SK-N-SH (cell line): ENCODE results near the gene PSMF1. TPM values are rescaled to one million over a fixed set of nuclear protein-coding genes. Genes with fewer than 3 reads are reported as not detected.
A peak's percentile ranks its signal among the peaks of the same experiment; 100 is the strongest.

Source experiments
- CTCF ChIA-PET: fragments of 300-600, 350-600 bp; formaldehyde crosslinking; extraction: SDS; loops from one replicate; lab custom pipeline; 2021; lab: Yijun Ruan, JAX
- POLR2A ChIA-PET: fragments of 350-600 bp; sonication (Branson Sonifier 250); formaldehyde crosslinking; extraction: SDS; loops from one replicate; lab custom pipeline; 2020; ENCODE audit warnings: antibody characterized with exemption, inconsistent platforms; lab: Yijun Ruan, JAX
- DNase-seq: peaks from one replicate; pipeline ENCODE4 v3.0.0; 2012
- H2AFZ ChIP-seq: fragments of 200-600 bp; sonication (generic); 2 replicates; pipeline ENCODE4 v1.8.1; 2016; ENCODE audit warnings: antibody characterized with exemption, mild to moderate bottlenecking, low read depth
- H3F3A ChIP-seq: fragments of 200-600 bp; sonication (generic); replicated peaks from 2 replicates; pipeline ENCODE3; 2016; ENCODE audit warnings: antibody characterized with exemption, mild to moderate bottlenecking; ENCODE audit not compliant: insufficient read depth
- H3K27ac ChIP-seq, 2 experiments: fragments of 200-500 bp in 1 of 2; fragments of 200-600 bp in 1 of 2; sonication (Bioruptor generic) in 1 of 2; sonication (generic), shearing (Covaris generic) in 1 of 2; 2 replicates each; pipeline versions ENCODE4 v1.5.1 to v1.6.1; 2014 to 2016; ENCODE audit warnings: low read depth in 2 of 2, inconsistent platforms in 1 of 2, low read length in 1 of 2, mild to moderate bottlenecking in 1 of 2, mixed read lengths in 1 of 2
- H3K27me3 ChIP-seq: fragments of 200-600 bp; sonication (generic), shearing (Covaris generic); 2 replicates; pipeline ENCODE4 v1.6.1; 2016; ENCODE audit warnings: mixed run types; ENCODE audit not compliant: insufficient read depth
- H3K36me3 ChIP-seq, 2 experiments: fragments of 200-500 bp in 1 of 2; fragments of 200-600 bp in 1 of 2; sonication (Bioruptor generic) in 1 of 2; sonication (generic) in 1 of 2; replicated peaks in 1 of 2; 2 replicates each; pipeline versions ENCODE3 to v1.5.1; 2014 to 2016; ENCODE audit warnings: low read length in 1 of 2, mild to moderate bottlenecking in 1 of 2; ENCODE audit not compliant: insufficient read depth in 2 of 2, control insufficient read depth in 1 of 2
- H3K4me1 ChIP-seq, 2 experiments: fragments of 200-500 bp in 1 of 2; fragments of 200-600 bp in 1 of 2; sonication (Bioruptor generic) in 1 of 2; sonication (generic), shearing (Covaris generic) in 1 of 2; 2 replicates each; pipeline versions ENCODE4 v1.5.1 to v1.6.1; 2014 to 2016; ENCODE audit warnings: low read depth in 1 of 2, low read length in 1 of 2, mixed run types in 1 of 2; ENCODE audit not compliant: insufficient read depth in 2 of 2, control insufficient read depth in 1 of 2
- H3K4me2 ChIP-seq: fragments of 200-600 bp; sonication (generic), shearing (Covaris generic); 2 replicates; pipeline ENCODE4 v1.6.1; 2017; ENCODE audit warnings: mixed run types
- H3K4me3 ChIP-seq, 2 experiments: fragments of 200-500 bp in 1 of 2; fragments of 200-600 bp in 1 of 2; sonication (Bioruptor generic) in 1 of 2; sonication (generic), shearing (Covaris generic) in 1 of 2; 2 replicates each; pipeline versions ENCODE4 v1.5.1 to v1.8.1; 2014 to 2016; ENCODE audit warnings: low read depth in 2 of 2, inconsistent platforms in 1 of 2, low read length in 1 of 2, mild to moderate bottlenecking in 1 of 2, mixed read lengths in 1 of 2, moderate library complexity in 1 of 2
- H3K79me2 ChIP-seq: fragments of 200-600 bp; sonication (generic); 2 replicates; pipeline ENCODE4 v1.8.1; 2017; ENCODE audit warnings: mild to moderate bottlenecking; ENCODE audit not compliant: insufficient read depth
- H3K9ac ChIP-seq: fragments of 200-600 bp; sonication (generic); 2 replicates; pipeline ENCODE4 v1.6.1; 2017; ENCODE audit warnings: mixed run types
- H3K9me2 ChIP-seq: fragments of 200-600 bp; sonication (generic); 2 replicates; pipeline ENCODE4 v1.6.1; 2017; ENCODE audit warnings: mixed run types
- H3K9me3 ChIP-seq: fragments of 200-600 bp; sonication (generic); 2 replicates; pipeline ENCODE4 v1.6.1; 2017; ENCODE audit warnings: mixed run types, mild to moderate bottlenecking, moderate library complexity
- H4K20me1 ChIP-seq: fragments of 200-600 bp; sonication (generic); 2 replicates; pipeline ENCODE4 v1.6.1; 2017; ENCODE audit warnings: mild to moderate bottlenecking, mixed run types; ENCODE audit not compliant: insufficient read depth
- CTCF ChIP-seq: fragments of 200-600 bp; sonication (generic); IDR thresholded peaks from 2 replicates; pipeline ENCODE4 v1.6.1; 2017; ENCODE audit warnings: antibody characterized with exemption, mild to moderate bottlenecking, moderate library complexity
- ELF1 ChIP-seq: IDR thresholded peaks from 2 replicates; pipeline ENCODE4 v1.4.0; 2012
- EZH2phosphoT487 ChIP-seq: fragments of 200-600 bp; sonication (generic); IDR thresholded peaks from 2 replicates; pipeline ENCODE4 v1.6.1; 2017; ENCODE audit warnings: low read depth, mixed run types, mild to moderate bottlenecking, antibody characterized with exemption, moderate library complexity, borderline replicate concordance
- FOSL2 ChIP-seq: IDR thresholded peaks from 2 replicates; pipeline ENCODE4 v1.4.0; 2012; ENCODE audit warnings: low read depth, mild to moderate bottlenecking, moderate library complexity, borderline replicate concordance
- FOXJ3 ChIP-seq: sonication (generic); formaldehyde crosslinking; IDR thresholded peaks from 2 replicates; pipeline ENCODE4 v1.5.1; 2020; ENCODE audit warnings: mild to moderate bottlenecking, missing genetic modification reagents
- MAX ChIP-seq: IDR thresholded peaks from 2 replicates; pipeline ENCODE4 v1.4.0; 2012; ENCODE audit warnings: low read depth
- MEF2A ChIP-seq: IDR thresholded peaks from 2 replicates; pipeline ENCODE4 v1.4.0; 2012; ENCODE audit warnings: low read depth, borderline replicate concordance
- MXI1 ChIP-seq: IDR thresholded peaks from 2 replicates; pipeline ENCODE4 v1.6.1; 2012; ENCODE audit warnings: mild to moderate bottlenecking, low read depth, low read length, improper control_type of control experiment
- NRF1 ChIP-seq: IDR thresholded peaks from 2 replicates; pipeline ENCODE4 v1.6.1; 2012; ENCODE audit warnings: low read depth, mild to moderate bottlenecking, low read length
- RAD21 ChIP-seq: IDR thresholded peaks from 2 replicates; pipeline ENCODE4 v1.6.1; 2012; ENCODE audit warnings: mild to moderate bottlenecking, low read length
- RXRA ChIP-seq: IDR thresholded peaks from 2 replicates; pipeline ENCODE4 v1.4.0; 2012; ENCODE audit warnings: low read depth, mild to moderate bottlenecking, borderline replicate concordance
- SMC3 ChIP-seq: IDR thresholded peaks from 2 replicates; pipeline ENCODE4 v1.6.1; 2012; ENCODE audit warnings: low read depth, low read length, improper control_type of control experiment
- TAF1 ChIP-seq: IDR thresholded peaks from 2 replicates; pipeline ENCODE4 v1.6.1; 2012; ENCODE audit warnings: low read depth, mild to moderate bottlenecking, low read length, moderate library complexity, borderline replicate concordance
- TCF12 ChIP-seq: IDR thresholded peaks from 2 replicates; pipeline ENCODE4 v1.4.0; 2012
- WGBS: methylation state at CpG from one replicate; pipeline ENCODE4 v1.1.6; 2017; ENCODE audit warnings: low lambda C conversion rate; 5-methylcytosine and 5-hydroxymethylcytosine counted together
- polyA plus RNA-seq, 3 experiments: library from polyadenylated mRNA; depleted of rRNA; stranded (reverse); fragments of >200 nt; gene quantifications; 2 replicates each; pipeline ENCODE4 v1.2.3, GENCODE V29; 2012
- TF ChIP-seq, protein P1 (sequence below): IDR thresholded peaks from 2 replicates; pipeline ENCODE4 v1.6.1; 2012; ENCODE audit warnings: mild to moderate bottlenecking, low read depth, low read length, moderate library complexity
- TF ChIP-seq, protein P2 (sequence below): IDR thresholded peaks from 2 replicates; pipeline ENCODE4 v1.4.0; 2012; ENCODE audit warnings: low read depth, borderline replicate concordance

Gene PSMF1
- polyA plus RNA-seq, 1 of the 3 experiments (the other 2 are of a cell fraction) = 103 TPM

- no peak for DNase-seq
- no peak overlapping the region for H3K4me2 ChIP-seq
- CTCF ChIA-PET = interaction anchor here (0.7 to 2.3 kb wide), 3 partner anchors 13 to 268 kb away, joined by 3 to 14 read pairs (median 4); partner anchors contain the start of gene NSFL1C
- no peak for TF ChIP-seq NRF1
- no peak for TF ChIP-seq SMC3
- no peak for TF ChIP-seq EZH2phosphoT487
- no peak for TF ChIP-seq RXRA
- TF ChIP-seq, protein P1, sequence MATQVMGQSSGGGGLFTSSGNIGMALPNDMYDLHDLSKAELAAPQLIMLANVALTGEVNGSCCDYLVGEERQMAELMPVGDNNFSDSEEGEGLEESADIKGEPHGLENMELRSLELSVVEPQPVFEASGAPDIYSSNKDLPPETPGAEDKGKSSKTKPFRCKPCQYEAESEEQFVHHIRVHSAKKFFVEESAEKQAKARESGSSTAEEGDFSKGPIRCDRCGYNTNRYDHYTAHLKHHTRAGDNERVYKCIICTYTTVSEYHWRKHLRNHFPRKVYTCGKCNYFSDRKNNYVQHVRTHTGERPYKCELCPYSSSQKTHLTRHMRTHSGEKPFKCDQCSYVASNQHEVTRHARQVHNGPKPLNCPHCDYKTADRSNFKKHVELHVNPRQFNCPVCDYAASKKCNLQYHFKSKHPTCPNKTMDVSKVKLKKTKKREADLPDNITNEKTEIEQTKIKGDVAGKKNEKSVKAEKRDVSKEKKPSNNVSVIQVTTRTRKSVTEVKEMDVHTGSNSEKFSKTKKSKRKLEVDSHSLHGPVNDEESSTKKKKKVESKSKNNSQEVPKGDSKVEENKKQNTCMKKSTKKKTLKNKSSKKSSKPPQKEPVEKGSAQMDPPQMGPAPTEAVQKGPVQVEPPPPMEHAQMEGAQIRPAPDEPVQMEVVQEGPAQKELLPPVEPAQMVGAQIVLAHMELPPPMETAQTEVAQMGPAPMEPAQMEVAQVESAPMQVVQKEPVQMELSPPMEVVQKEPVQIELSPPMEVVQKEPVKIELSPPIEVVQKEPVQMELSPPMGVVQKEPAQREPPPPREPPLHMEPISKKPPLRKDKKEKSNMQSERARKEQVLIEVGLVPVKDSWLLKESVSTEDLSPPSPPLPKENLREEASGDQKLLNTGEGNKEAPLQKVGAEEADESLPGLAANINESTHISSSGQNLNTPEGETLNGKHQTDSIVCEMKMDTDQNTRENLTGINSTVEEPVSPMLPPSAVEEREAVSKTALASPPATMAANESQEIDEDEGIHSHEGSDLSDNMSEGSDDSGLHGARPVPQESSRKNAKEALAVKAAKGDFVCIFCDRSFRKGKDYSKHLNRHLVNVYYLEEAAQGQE = no peak
- no peak for TF ChIP-seq FOXJ3 (CRISPR knock-in tag)
- POLR2A ChIA-PET = no interaction called here
- no peaks in the 10 kb centered on the region for H3K36me3 ChIP-seq
- H3K27ac ChIP-seq = no peak overlapping the region
- no peaks in the 10 kb centered on the region; the same call in 1 of the 2 replicates for H3K27me3 ChIP-seq
- H2AFZ ChIP-seq = no peak overlapping the region
- no peaks in the 10 kb centered on the region for H3K9me3 ChIP-seq
- H3K4me3 ChIP-seq = no peak overlapping the region
- no peaks in the 10 kb centered on the region for H3K9me2 ChIP-seq
- H3K9ac ChIP-seq = no peak overlapping the region
- no peaks in the 10 kb centered on the region for H4K20me1 ChIP-seq
- no peaks in the 10 kb centered on the region for H3K4me1 ChIP-seq
- no peaks in the 10 kb centered on the region for H3F3A ChIP-seq
- WGBS = 81% methylated on average over 5 of the region's 5 CpGs
- no peaks in the 10 kb centered on the region for H3K79me2 ChIP-seq
Observed at GRCh38 chr20:1198751-1199150, 80.3 kb downstream of the PSMF1 start.

- H3K27me3 ChIP-seq = no peaks in the 10 kb centered on the region; the same call in 1 of the 2 replicates
- WGBS = 24% methylated on average over 6 of the region's 7 CpGs
- no peak overlapping the region for H3K4me2 ChIP-seq
- no peaks in the 10 kb centered on the region for H3F3A ChIP-seq
- H3K27ac ChIP-seq = no peak overlapping the region
- H3K36me3 ChIP-seq = no peaks in the 10 kb centered on the region
- no peak overlapping the region for H3K4me3 ChIP-seq
- H3K4me1 ChIP-seq = no peaks in the 10 kb centered on the region
- DNase-seq = no peak
- H2AFZ ChIP-seq = 0 out of 2 replicates have a peak overlapping the region, but pooled peaks have one; percentile 3
- no peaks in the 10 kb centered on the region for H3K79me2 ChIP-seq
- no peaks in the 10 kb centered on the region for H4K20me1 ChIP-seq
- POLR2A ChIA-PET = no interaction called here
- H3K9me3 ChIP-seq = no peaks in the 10 kb centered on the region
- H3K9me2 ChIP-seq = no peaks in the 10 kb centered on the region
- CTCF ChIA-PET = interaction anchor here (1.7 to 2.3 kb wide), 2 partner anchors 13 to 268 kb away, joined by 4 to 14 read pairs; partner anchors contain the start of gene NSFL1C
- H3K9ac ChIP-seq = no peak overlapping the region
- TF ChIP-seq MAX (no peak), CTCF (no peak), EZH2phosphoT487 (no peak), MEF2A (no peak), TAF1 (no peak), ELF1 (no peak), RAD21 (no peak), TCF12 (no peak), NRF1 (no peak), FOSL2 (no peak), MXI1 (no peak)
- TF ChIP-seq, protein P2, sequence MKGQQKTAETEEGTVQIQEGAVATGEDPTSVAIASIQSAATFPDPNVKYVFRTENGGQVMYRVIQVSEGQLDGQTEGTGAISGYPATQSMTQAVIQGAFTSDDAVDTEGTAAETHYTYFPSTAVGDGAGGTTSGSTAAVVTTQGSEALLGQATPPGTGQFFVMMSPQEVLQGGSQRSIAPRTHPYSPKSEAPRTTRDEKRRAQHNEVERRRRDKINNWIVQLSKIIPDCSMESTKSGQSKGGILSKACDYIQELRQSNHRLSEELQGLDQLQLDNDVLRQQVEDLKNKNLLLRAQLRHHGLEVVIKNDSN = no peak
- TF ChIP-seq, protein P1 = no peak
Observed at GRCh38 chr20:1199212-1199873, 80.9 kb downstream of the PSMF1 start.
